HPDE6-E6E7 (cell line): ENCODE data around the gene RNF182.
"Not testable (repeated sequence)": the region's sequence is repeated elsewhere in the genome, so short reads cannot be mapped to it uniquely, and the experiment has no call there.

Experiments used
- DNase-seq: peaks from one replicate; pipeline ENCODE4 v3.0.0; 2011; ENCODE audit warnings: missing footprints; ENCODE audit errors: extremely low spot score

The RNF182 gene

DNA sequence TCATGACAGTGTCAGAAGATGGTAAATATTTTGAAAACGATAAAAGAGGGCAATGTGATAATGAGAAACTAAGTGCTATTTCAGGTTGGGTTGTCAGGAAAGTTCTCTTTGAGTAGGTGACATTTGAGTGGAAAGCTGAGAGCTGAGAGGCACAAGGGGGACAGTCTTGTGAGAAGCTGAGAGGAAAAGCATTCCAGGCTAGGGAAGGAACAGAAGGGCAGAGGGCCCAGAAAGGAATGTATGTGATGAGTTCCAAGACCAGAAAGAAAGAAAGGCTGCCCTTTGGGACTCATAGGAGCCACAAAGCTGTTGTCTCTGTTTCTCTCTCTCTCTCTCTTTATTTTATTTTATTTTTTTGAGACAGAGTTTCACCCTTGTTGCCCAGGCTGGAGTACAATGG, 7.6 kb upstream of the RNF182 start:
- DNase-seq, result no peak

DNA sequence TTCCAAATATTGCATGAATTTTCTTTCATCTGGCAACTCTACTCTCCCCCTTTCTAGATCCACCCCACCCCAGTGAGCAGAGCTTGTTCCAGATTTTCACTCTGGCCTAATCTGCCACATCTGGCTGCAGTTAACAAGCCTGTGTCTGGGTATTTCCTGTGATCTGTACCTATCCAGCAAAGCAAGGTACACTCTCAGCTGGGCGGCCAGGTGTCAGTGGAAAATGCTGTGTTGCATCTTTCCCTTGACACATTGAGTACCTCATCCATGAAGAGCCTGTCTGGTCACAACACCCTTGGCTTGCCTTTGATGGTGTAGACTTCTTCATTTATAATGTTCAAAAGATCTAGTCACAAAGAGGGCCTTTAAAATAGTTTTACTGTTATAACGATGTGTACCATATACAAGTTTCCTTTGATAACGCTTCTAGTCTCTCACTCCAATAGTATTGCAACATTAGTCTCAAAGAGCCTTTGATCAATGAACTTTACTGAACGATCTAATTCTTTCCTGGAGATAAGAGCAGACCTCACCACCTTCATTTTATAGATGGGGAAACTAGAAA, 6.0 kb upstream of the RNF182 start:
- DNase-seq, result no peak

DNA sequence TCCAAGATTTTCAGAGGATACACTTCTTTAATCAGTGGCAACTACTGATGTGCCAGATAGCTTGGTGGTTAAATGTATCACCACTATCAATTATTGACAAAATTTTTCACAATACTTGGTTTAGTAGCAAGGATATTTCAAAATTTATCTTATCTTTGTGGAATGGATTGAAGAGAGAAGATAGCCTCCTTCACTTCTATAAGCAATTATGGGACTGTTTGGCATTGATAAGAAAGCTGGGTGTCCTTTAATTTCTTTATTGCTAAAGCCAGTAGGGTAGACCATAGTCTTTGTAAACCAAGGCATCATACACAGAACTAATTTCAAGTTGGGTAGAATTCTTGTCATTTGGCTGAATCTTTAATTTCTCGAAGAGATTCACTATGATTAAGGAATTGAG, 4.9 kb upstream of the RNF182 start:
- DNase-seq, result no peak

GRCh38 chr6:13920552-13920951, 4.2 kb upstream of the RNF182 start:
- DNase-seq, result no peak

DNA sequence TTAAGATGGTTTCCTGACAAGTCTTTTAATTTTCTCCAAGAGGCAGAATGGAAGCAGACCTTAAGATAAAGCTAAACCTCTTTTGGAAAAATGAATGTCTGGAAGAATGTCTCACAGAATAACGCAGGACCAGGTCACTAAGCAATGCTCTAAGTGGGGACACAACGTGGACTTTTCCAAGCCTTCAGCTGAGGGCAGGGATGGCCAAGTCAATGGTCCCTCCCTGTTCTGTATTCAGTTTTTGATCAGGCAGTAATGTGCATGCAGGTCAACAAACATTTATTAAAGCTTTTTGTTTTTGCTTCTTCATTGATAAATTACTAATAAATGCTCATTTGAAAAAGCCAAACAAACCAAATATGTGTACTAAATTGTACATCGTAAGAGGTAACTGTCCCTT, 2.0 kb upstream of the RNF182 start:
- no peak for DNase-seq

GRCh38 chr6:13923527-13924145, 1.1 kb upstream of the RNF182 start:
- DNase-seq, result no peak

DNA sequence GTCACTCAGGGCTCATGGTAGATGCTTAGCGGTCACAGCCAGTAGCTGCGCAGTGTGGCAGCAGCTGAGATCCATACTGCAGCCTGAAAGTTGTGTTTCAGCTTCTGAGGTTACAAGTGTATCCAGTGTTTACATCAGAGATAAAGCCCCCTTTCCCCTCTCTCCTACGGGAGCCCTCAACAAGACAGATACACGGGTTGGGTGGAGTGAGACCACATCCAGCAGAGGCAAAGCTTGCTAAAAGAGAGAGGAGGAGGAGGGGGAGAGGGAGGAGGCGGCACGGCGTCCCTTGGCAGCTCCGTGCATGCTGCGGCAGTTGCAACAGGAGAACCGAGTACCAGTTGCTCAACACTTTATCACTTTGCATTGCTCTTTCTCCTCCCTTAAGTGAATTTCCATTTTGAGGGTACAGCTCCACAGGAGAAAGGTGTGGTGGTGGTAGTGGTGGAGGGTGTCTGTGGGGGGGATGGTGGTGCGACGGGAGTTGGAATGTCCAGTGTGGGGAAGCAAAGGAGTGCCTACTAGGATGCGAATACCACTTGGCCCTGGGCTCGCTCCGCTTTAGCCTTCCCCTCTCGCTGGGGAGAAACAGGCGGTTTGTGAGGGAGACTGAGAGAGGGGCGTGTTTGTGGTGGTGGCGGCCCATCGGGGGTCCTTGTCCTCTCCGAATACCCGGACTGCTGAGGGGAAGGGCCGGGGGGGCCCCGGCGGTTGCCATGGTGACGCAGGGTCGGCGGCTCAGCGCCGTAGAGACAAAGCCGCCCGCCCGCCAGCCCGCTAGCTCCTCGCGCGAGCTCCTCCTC, 405 bp upstream of the RNF182 start:
- no peak for DNase-seq

DNA sequence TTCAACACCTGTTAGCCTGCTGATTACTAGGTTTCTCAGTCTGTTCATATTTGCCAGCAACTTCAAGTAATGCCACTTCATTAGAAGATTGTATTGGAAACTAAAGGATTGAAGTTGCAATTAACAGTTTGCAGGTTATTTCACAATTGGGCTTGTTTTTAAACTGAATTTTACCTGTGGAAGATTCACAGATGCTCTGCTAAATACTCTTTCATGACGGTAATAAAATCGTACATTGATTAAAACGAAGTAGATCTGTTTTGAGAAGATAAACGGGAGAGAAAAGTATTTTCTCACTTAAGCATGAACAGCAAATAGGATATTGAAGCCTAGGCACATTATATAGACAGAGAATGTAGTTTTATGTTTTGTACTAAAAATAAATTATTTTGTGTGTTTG, 1.6 kb downstream of the RNF182 start:
- no peak for DNase-seq

GRCh38 chr6:13927203-13927602, 2.5 kb downstream of the RNF182 start:
- DNase-seq, result no peak

DNA sequence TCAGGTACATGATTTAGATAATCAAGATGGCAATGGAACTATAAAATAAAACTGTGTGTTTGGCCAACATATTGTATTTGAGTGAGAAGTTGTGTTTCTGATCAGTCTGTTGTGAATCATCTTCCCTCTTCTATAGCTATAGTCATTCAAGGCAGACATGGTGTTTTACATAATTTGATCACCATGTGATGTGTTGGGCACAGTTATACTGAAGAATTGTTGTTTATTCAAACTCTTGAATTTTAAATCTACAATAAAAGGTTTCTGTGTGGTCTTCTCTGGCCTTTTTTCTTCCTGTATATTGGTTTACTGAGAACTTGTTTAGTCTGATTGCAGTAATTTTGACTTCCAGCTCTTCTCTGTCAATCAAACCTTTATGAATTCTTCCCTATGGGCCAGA, 4.4 kb downstream of the RNF182 start:
- no peak for DNase-seq

- no peak for DNase-seq
These were observed 7.1 kb downstream of the RNF182 start for GRCh38 chr6:13931797-13932402.

DNA sequence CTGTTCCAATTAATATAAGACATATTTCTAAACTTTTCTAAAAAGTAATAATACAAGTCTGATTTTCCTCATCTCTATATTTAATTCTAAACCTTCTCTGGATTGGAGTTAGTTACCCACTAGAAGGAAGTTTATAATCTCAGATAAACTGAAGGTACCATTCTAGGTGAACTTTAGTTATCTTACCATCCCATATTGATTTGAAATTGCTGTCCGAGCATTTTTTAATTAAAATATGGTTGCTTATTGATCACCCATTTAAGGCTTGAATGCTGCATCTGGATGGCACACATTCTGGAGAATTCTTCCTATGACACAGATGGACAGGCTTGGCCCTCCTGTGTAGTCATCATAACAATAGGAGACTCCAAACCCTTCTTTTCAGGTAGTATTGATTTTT, 8.0 kb downstream of the RNF182 start:
- no peak for DNase-seq

DNA sequence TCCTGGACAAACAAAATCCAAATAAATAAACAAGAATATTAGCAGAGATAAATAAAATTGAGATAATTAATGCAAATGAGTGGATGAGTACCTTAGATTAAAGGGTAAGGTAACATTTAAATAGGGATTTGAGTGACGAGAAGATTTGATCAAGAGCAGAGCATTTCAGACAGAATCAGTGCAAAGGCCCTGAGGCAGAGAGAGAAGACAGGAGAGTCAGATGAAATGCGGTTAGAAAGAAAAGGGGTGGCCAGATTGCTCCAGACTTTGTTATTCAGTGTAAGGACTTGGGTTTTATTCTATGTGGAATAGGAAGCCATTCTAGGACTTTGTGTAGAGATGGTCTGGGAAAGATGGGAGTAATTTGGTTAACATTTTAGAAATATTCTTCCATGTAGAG, 10.0 kb downstream of the RNF182 start:
- DNase-seq, result no peak

GRCh38 chr6:13935190-13935880, 10.6 kb downstream of the RNF182 start:
- no peak for DNase-seq

- not testable (repeated sequence) for DNase-seq
These were observed 11.1 kb downstream of the RNF182 start for GRCh38 chr6:13935881-13936261.

- no peak for DNase-seq
These were observed 17.1 kb downstream of the RNF182 start for GRCh38 chr6:13941902-13942301.

DNA sequence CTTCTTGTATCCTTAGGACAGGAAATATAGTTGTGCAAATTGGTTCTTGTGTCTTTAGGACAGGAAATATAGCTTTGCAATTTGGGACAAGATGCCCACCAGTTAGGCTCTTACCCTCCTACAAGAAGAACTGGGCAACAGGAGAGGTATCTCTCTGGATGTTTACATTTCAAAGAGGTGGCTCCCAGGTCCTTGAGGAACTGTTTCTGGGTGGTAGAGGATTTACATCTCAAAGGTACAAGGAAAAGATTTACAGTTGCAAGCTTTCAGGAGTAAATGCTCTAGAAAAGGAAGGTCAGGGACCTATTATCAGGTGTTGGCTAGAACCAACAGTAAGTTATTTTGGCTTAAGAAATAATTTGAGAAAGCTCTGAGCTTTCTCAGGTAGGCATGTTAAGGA, 19.2 kb downstream of the RNF182 start:
- DNase-seq, result no peak

DNA sequence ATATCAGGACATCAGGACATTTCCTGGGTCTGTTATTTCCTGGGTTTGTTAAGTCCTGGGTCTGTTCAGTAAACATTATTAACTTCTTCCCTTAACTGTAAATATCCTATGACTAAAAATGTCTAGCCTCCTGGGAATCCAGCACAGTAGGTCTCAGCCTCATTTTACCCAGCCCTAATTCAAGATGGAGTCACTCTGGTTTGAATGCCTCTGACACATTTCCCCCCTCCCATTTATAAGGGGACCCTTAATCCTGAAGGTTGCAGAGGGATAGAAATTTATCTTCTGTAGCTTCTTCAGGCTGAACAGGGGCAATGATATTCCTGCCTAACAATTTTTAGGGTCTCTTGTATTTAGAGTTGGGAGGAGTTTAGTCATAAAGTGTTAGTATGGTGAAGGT, 21.8 kb downstream of the RNF182 start:
- DNase-seq, result no peak

DNA sequence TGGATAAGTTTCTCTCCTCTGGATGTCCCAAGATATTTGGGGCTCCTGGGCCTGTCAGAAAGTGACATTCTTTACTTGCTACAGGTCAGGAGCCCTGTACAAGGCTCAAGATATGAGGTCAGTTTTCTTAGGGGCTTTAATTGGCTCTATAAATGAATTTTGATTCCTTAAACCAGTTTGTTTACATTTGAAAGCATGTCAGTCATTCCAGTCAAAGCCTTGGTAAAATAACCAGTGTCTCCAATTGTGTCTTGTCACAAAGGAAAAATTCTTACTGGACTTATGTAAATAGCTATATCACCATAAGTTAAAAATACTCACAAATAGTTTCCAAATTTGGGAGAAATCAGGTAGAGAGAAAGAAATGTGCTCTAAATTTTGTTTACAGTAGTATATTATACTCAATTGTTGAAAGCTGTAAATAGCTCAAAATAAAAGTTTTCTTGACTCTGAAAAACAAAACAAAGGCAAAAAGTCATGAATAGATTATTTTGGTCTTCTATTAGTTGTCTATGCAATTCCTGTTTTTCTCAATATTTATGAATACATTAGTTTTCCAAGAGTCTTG, 22.9 kb downstream of the RNF182 start:
- DNase-seq, result no peak

DNA sequence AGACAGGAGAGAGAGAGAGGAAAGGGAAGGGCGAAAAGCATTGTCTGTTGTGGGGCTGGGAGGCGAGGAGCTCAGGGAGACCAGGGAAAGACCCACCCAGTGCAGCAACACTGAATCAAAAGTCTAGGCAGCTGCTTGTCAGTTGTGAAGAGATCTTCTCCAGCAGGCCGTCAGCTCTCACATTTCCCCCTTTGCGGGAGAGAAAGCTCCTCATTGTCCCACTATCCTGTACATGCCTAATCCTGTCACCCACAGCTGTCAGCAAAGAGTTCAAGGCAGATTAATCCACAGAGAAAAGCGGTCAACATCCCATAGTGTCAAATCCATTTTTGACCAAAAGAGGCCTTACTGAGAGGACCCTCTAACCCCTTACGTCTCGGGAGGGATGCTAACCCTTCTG, 27.3 kb downstream of the RNF182 start:
- DNase-seq, result no peak

GRCh38 chr6:13953061-13953705, 28.4 kb downstream of the RNF182 start:
- no peak for DNase-seq
